ENCODE data around the gene CLGN. TPM values are rescaled to one million over a fixed set of nuclear protein-coding genes. Genes with fewer than 3 reads are reported as not detected.

The CLGN gene
- total and polyA plus RNA-seq, 2 of the 13 experiments (the other 11 are each of a cell fraction or from before 2014, with no cell fraction given) = 7.2 to 17.0 TPM

GRCh38 chr4:140426610-140427105, 790 bp downstream of the CLGN start (continued):
- peak; percentile 9; the same call in 1 of the 2 replicates for TF ChIP-seq GMEB1 (CRISPR knock-in tag; IDR thresholded peaks at IDR 0.05; ENCODE audit: borderline replicate concordance)

GRCh38 chr4:140423106-140423505, 4.3 kb downstream of the CLGN start:
- DNase-seq (ENCODE audit: low spot score) = no peak
- Histone ChIP-seq H3K79me2 (ENCODE audit: insufficient read depth, low read length) (peaks cover 5% of the 10 kb centered on the region), H2AFZ (ENCODE audit: low read length) (no peak overlapping the region), H3K4me2 (ENCODE audit: low read depth, low read length) (no peak overlapping the region), H3K4me3 (replicated peaks in 1 of 3; ENCODE audit: insufficient read depth in 1 of 3, low read depth in 2 of 3, low read length in 3 of 3) (no peak overlapping the region), H3K9me3 (ENCODE audit: low read length) (no peaks in the 10 kb centered on the region), H3K27ac (ENCODE audit: extremely low read length, insufficient read depth, low read length) (no peak overlapping the region), H3K27me3 (ENCODE audit: control insufficient read depth in 1 of 2, insufficient read depth in 2 of 2, low read length in 2 of 2) (no peaks in the 10 kb centered on the region; a peak in 1 of 5 replicates), H4K20me1 (ENCODE audit: insufficient read depth, low read length) (no peaks in the 10 kb centered on the region), H3K36me3 (replicated peaks in 1 of 2; ENCODE audit: control insufficient read depth in 1 of 2, insufficient read depth in 2 of 2, low read length in 2 of 2) (no peaks in the 10 kb centered on the region), H3K9ac (ENCODE audit: insufficient read depth, low read depth, low read length) (no peak overlapping the region), H3K4me1 (ENCODE audit: insufficient read depth, low read length) (peaks cover 12% of the 10 kb centered on the region; the same call in 1 of the 2 replicates)
- no TSS peak for BruUV-seq (replicated peaks)
- ChIA-PET CTCF (ENCODE audit: low intra/inter-chr PET ratio, low total read pairs) (no interaction called here), POLR2A (no interaction called here)
- in situ Hi-C loops (cut with HindIII; ENCODE audit: extremely low pct_ligation_motif_present, low pct_unique_long_range_greater_than_20kb) (no loop called here), intact Hi-C loops (cut with micrococcal nuclease; ENCODE audit: unreplicated experiment) (no loop called here)
- FAIRE-seq = no peak
- no peak for ATAC-seq
- TF ChIP-seq ZXDC (CRISPR knock-in tag; IDR thresholded peaks at IDR 0.05) = no peak
- TF ChIP-seq PAXIP1 (CRISPR knock-in tag; conservative IDR thresholded peaks at IDR 0.05) = no peak
- TF ChIP-seq CSRNP1 (CRISPR knock-in tag; IDR thresholded peaks at IDR 0.05) = no peak
- TF ChIP-seq SRF (IDR thresholded peaks at IDR 0.05; ENCODE audit: low read depth, low read length) = no peak
- TF ChIP-seq MATR3 (CRISPR knock-in tag; IDR thresholded peaks at IDR 0.05) = no peak
- TF ChIP-seq IKZF5 (CRISPR knock-in tag; IDR thresholded peaks at IDR 0.05) = no peak
- TF ChIP-seq ZNF414 (CRISPR knock-in tag; IDR thresholded peaks at IDR 0.05) = no peak
- TF ChIP-seq KAT7 (CRISPR knock-in tag; IDR thresholded peaks at IDR 0.05; ENCODE audit: borderline replicate concordance) = no peak
